ENCODE results near the gene RPS27L.

Gene RPS27L

DNA sequence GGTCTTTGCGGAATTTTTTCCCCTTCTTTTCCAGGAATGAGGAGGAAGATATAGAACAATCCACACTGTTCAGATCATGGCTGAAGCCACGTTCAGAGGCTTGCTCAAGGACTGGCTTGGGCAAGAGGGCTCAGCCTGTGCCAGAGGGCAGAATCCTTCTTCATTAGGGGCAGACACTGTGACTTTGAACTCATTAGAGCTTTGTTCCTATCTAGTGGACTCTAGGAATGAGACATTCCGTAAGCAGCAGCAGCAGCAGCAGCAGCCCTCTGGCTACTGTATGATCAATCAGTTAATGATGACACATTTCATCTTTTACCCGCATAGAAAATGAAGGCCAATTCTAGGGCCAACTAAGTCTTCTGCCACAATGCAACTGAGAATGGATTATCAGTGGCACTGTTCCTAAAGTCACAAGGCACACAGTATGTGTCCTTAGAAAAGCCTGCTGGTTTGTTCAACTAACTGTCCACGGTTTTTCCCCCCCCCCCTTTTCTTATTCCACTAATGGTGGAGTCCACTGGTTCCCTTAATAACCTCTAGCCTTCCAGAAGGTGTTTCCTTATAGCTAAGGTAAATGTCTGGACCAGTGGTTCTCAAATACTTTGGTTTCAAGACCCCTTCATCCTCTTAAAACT is 30.4 kb upstream of the RPS27L start:
- no peak for DNase-seq

DNA sequence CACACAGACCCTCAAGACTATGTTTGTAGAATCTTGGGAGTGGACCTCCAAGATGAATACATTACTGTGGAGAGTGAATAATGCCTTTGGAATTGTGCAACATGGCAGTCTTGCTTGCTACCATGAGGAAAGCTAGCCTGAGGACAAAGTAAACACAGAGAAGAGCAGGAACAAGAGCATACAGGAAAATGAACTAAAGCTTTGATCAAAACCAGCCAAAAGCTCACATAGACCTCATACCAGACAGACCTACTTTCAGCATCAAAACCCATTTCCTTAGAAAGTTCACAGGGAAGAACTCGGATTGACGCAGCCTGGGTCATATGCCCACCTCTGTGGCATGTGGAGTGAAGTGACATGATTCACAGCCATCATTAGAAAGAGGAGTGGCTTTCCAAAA is 28.8 kb upstream of the RPS27L start:
- DNase-seq, result no peak

DNA sequence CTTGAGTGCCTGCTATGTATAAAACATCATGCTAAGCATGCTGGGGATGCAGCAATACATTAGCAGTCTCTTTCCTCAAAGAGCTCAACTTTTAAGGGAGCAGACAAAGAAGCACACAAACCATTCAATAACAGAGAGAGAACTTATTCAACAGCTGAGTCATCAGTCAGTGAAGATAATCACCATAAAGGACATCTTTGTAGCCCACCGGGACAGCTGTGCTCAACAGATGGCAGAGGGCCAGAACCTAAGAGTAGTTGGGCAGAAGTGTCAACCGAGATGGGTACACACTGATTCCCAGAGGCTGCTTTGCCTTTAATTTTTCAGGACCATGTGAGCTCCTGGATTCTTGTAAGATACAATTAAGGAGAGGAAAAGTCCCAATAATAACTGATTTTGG is 27.9 kb upstream of the RPS27L start:
- DNase-seq, result no peak

DNA sequence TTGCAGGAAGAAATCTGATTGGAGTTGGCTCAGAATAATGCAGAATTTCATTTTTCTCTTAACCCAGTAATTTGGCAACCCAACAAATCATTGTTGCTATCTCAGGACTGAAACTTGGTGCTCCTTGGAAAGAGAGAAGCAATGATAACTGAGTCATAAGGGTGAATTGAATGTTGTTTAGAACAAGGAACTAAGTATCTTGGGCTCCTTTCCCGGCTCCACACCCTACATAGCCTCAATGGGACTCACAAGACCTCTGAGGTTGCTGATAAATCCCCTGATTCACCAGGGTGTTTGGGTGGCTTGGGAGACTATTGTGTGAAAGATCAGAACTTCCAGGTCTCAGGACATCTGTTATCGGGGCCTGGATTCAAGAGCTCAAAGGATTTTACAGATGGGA is 24.4 kb upstream of the RPS27L start:
- no peak for DNase-seq

DNA sequence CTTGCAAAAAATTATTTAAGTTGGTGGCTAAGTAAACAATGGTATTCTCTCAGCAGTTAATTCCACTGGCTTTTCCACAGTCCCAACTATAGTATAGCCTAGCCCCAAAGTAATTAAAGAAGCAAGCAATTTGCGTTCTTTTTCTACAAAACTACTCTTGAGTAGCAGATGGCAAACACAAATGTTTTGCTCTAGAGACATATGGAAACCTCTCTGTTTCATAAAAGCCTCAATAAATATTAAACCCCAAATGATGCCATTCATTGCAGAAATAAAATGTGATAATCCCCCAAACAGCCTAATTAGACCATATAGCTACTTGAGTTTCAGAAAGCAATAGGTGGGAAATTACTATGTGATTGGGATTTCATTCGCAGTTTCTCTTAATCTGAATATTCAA is 23.5 kb upstream of the RPS27L start:
- DNase-seq, result no peak

DNA sequence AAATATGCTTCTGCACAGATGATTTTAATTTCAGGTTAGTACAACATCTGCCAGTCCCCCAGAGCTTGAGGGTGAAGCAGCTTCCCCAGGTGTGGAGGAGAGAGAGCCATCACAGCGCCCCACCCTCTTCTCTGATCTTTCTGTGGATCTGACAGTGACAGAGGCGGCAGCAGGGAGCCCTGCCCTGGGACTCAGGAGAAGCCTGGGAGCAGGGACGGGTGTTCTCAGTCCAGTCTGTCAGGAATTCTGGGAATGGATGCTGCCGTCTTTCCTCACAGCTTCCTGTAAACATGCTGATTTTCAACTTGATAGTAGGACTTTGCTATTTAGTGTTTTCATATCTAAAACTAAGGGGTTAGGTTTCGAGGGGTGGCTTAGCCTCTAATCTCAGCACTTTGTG is 20.8 kb upstream of the RPS27L start:
- DNase-seq, result no peak

DNA sequence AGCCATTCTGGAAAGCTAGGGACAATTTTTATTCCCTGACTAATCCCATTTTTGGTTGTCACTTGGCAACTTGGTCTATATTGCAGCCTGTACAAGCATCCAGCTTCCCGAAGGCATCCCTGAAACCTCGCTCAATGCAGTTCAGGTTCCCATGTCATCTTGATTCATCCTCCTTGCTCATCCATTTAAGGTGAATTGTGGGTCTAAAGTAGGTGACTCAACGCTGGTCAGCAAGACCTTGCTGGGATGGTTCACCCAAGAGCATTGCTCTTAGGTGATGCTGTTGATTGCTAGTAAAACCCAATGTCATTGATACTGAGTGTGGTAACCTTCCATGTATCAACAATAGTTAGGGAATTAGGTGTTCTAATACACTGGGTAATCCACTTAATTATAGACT is 19.0 kb upstream of the RPS27L start:
- no peak for DNase-seq

DNA sequence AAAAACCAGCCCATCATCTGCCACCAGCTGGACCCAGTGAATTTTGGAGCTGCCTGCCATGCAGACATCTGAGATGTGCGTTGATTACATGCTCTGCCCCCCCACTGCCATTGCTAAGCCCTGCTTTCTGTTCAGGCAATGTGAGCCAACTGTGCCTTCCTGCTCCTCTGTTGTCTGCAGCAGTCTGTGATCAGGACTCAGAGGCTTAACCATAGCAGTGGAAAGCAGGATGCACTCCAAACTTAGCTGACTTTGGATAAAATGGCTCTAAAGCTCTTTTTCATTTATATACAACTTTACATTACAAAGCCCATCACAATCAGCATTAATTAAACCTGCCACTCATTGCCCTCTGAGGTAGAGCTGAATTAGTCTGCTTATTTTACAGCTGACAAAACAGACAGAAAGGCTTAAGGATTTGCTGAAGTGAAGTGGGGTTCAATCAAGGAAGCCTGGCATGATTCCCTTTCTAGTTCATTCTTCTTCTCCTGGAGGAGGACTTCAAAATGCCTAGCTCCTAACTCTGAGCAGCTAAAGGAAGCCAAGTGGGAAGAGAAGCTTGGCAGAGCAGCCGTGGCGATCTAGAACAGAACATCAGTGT is 15.7 kb upstream of the RPS27L start:
- no peak for DNase-seq

DNA sequence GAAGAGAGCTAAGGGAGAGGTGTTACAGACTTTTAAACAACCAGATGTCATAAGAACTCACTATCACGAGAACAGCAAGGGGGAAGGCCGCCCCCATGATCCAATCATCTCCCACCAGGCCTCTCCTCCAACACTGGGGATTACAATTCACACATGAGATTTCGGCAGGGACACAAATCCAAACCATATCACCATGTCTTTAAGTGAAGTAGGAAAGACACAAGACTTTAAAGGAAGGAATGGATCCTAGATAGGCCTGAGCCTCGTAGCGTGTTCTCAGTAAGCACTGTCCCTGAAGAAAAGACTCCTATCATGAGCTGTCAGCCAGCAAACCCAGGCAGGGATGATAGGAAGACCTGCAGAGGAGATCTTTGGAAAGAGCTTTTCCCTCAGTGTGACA is 15.1 kb upstream of the RPS27L start:
- DNase-seq, result no peak

DNA sequence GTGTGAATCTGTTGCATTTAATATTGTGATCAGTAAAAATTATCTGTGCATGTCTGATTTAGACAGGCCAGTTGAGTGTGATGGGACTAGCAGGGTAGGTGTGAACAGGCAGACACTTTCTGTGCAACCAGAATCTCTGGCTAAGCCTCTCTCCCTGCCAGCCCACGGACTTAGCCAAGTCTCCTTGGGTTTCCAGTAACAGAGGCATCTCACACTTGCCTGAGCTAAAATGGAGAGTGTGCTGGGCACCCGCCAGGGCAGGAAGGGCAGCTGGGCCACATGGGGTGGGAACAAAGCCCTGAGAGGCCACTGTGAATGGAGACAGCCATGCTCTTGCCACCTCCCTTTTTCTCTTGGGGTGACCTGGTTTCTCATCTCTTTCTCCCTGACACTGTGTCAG is 12.5 kb upstream of the RPS27L start:
- no peak for DNase-seq

DNA sequence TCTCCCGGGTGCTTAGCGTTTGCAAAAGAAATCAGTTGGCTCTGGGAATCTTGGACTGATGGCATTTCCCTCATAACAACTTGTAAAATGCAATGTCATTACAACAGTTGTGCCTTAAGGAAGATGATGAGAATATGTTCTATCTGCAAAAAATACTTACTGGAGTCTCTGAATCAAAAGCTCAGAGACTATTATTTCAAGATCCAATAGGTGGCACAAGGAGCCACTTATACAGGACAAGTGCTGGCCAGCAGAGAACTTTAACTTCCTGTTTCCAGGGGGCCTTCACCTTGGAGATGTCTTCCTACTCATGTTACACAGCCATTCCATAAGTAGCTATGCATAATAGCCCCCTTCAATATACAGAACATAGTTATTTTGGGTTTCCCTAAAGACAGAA is 8.9 kb upstream of the RPS27L start:
- DNase-seq, result no peak

DNA sequence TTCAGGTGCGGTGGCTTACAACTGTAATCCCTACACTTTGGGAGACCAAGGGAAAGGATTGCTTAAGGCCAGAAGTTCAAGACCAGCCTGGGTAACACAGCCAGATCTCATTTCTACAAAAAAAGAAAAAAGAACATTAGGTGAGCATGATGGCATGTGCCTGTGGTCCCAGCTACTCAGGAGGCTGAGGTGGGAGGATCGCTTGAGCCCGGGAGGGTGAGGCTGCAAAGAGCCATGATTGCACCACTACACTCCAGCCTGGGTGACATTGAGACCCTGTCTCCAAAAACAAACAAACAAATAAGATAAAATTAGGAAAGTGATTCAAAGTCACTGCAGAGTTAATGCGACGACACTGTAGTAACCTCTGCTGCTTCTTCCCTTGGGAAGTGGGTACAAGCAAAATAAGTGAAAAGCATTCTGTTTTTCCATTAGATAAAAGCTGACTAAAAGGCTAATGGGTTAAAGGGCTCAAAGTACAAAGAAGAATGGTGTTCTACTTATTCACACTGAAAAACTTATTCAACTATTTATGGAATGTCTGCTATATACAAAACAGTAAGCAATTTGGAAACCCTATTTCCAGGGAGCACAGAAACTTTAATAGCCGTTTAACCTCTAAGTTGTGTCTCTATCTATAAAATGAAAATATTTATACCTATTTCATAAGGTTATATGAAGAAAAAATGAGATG is 8.0 kb upstream of the RPS27L start:
- DNase-seq, result no peak

DNA sequence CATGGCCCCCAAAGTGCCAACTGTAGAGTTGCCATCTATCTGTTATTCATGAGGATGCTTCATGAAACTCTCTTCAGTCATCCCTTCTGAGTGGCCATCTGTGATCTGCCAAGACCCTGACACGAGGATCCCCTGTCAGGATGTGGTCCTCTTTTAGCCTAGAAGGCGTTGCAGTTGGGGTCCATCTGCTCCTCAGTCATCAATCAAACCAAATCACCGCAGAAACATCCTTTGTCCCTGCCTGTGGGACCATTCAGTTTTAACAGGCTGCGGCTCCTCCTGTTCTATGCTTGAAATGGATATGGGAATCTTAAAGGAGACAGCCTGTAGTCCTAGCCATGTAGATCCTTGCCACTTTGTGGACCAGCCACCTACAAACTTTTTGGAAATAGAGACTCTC is 5.9 kb upstream of the RPS27L start:
- no peak for DNase-seq

DNA sequence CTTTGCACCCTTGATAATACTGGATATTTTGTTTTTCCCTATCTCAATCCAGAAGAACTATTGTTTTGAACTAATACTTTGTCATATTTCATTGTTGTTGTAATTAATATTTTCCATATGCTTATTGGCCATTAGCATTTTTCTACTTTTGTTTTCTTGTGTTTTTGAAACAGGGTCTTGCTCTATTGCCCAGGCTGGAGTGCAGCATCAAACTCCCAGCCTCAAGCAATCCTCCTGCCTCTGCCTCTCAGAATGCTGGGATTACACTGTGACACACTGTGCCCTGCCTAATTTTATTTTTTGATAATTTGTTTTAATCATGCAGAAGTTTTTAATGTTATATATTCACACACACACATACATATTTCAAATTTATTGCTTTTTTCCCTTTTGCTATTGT is 3.4 kb upstream of the RPS27L start:
- DNase-seq, result no peak

DNA sequence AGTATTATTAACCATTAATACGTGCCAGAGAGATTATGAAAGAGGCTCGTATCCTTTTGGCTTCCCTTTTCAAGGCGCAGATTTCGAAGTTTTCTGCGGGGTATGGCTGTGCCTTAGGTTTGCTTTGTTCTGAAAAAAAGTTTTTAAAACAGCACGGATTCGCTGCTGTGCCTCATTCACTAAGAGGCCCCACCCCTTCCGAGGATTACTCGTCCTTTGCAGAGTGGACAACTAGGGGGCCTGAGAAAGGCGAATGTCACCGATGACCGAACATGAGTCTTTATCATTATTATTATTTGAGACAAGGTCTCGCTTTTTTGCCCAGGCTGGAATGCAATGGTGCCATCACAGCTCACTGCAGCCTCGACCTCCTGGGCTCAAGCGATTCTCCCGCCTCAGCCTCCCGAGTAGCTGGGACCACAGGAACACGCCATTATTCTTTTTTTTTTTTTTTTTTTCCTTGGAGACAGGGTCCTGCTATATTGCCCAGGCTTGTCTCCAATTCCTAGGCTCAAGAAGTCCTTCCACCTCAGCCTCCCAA is 684 bp upstream of the RPS27L start:
- DNase-seq, result no peak

DNA sequence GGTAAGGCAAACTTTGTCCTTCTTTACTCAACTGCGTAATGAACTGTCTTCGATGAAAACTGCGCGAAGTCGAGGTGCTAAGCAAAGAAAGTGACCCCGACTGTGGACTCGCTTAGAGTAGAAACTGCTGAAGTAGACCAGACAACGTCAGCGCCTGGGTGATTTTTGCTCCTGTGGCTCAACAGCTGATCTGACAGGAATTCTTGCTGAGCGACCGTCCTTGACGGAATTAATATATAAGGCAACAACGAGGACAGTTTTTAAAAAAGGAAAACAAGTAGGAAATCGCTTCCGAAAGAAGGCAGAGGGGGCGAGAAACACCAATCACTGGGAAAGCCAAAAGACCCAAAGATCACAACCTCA is 541 bp downstream of the RPS27L start:
- no peak for DNase-seq

DNA sequence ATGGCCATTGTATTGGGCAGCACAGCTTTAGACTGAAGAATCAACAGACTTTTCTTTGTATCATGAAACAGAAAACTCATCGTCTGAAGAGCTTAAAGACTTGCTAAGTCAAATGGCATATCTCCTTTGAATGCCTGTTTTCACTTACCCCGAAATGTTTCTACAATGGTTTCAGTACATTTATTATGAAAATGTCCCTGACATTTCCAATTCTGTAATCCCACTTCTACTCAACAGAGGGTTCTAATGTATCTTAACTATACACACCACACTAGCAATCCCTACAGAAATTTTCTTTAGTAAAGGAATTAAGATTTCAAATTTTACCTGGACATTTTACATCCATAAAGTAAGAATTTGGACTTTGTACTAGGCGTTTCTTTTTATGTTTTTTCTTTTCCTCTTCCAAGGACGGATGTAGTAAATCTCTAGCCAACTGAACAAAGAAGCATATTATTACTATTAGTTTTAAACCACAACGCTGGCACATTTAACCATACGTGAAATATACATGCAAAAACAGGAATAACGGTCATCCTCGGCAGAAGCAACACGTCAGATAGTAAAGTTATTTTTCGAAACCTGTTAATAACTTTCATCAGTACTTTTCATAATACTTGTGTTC is 1.1 kb downstream of the RPS27L start:
- no peak for DNase-seq

DNA sequence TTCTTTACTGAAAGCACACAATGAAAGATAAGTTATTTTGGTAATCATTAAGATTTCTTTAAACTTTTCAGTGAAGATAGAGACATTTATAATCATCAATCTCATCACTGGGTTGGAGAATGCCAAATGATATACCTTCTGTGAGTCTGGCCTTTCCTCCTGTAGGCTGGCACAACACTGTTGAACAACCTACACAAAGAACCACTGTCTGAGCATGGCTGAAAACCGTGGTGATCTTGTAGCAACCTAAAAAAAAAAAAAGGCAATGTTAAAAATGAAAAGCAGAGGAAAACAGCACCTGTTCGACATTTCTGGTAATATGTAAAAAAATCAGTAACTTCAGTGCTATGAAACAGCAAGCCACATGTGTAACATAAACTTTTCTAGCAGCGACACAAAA is 1.8 kb downstream of the RPS27L start:
- no peak for DNase-seq

DNA sequence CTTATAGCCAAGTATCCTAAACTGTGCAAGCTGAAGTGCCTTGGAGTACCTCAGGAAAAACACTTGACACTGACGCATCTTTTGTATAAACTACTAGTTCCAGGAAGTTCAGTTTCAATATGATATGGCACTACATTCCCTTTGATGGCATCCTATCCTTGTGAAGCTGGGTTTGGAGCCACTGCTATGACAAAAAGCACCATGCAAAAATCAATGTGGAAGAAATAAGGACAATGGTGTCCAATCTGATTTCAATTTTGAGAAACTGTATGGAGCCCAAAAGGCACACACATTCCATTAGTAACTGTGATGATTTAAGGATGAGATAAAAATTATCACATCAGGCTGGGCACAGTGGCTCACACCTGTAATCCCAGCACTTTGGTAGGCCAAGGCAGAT is 5.6 kb downstream of the RPS27L start:
- DNase-seq, result no peak

DNA sequence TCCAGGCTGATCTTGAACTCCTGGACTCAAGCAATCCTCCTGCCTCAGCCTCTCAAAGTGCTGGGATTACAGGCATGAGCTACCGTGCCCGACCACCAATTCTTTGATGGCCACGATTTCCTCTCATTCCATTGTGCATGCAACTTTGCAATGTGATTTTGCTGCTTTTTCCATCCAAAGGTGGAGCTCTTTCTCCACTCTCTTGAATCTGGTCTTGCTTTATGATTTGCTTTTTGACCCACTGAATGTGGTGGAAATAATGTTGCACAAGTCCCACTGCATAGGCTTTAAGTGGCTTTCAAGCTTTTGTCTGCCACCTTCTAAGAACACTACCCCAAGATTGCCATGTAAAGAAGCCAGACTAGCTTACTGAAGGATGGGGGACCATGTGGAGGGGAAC is 10.6 kb downstream of the RPS27L start:
- no peak for DNase-seq

DNA sequence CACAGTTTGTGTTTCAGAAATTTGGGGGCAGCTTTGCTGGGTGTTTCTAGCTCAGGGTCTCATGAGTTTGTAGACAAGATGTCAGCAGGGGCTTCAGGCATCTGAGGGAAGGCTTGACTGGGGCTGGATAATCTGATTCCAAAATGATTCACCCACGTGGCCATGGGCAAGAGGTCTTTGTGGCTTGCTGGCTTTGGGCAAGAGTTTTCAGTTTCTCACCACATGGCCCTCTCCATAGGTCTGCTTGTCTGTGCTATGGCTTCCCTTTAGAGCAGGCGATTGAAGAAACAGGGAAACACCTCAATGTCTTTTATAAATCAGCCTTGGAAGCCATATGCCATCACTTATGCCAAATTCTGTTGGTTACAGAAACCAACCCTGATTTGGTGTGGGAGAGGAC is 11.9 kb downstream of the RPS27L start:
- no peak for DNase-seq

DNA sequence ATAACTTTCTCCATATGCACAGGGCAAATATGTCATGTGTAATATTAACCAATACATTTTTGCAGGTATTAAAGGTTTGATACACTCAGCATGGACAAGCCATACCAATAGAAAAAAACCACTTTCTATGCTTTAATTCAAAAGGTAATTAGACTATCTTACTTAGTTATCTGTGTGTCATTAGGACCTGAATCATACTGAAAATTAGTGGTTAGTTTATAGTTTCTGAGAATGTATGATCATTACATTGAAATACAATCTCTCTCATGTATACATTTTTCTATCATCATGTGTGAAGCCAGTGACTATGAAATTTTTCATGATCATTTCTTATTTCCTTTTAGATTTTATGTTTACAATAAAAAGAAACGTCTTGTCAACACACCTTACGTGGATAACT is 16.3 kb downstream of the RPS27L start:
- no peak for DNase-seq

DNA sequence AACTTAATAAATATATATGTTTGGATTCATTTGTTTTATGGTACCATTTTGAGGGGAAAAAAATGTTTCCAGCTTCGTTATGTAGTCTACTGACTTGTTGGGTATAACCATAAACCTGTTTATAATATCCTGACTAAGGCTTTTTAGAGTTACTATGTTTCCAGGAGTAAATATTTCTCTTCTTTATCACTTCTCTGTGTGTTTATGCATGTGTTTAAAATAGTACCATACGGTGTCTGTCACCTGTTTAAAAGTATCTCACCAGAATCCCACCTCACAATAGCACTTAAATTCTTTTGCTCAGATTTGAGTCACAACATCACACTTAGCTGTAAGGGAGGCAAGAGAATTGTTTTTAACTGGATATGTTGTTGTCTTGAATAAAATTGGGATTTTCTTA is 20.5 kb downstream of the RPS27L start:
- DNase-seq, result no peak

DNA sequence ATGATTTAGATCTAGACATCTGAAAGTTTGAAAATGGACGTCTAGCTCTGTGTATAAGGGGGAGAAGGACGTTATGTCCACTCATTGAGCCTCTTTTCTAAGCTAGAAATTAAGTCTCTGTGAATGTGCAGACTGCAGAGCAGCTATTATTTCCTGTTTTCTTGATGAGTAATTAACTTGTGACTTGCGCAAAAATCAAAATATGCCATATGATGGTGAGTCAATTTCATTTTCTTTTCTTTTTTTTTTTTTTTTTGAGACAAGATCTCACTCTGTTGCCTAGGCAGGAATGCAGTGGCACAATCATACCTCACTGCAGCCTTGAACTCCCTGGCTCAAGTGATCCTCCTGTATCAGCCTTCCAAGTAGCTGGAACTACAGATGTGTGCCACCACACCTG is 21.5 kb downstream of the RPS27L start:
- DNase-seq, result no peak

Data from NCI-H187 treated with DMSO at 0.1 percent for 48 hours (cell line).